Effector CD4-positive, alpha-beta T cell (primary cell): Measurements from ENCODE around the gene SPCS3.

ENCODE experiments used
- DNase-seq: peaks from one replicate; pipeline ENCODE4 v3.0.0-alpha.2; 2020

Gene SPCS3

DNA sequence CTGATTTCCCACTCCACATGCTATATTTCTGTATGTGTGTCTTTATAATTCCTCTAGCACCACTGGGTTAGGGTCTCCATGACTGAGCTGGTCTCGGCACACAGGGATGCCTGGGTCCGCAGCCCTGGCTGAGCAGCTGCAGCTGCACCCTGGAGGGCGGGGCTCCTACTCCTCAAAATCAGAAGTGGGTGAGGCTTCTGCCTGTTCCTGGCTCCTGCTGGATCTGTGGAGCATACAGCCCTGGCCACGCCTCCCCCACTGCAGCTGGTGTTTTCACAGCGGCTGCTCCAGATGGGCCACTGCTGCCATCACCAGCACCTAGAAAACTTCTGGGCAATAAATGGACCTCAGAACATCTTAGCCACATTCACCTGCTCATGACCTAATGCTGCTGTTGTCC lies 30.9 kb downstream of the SPCS3 start:
- DNase-seq: no peak

DNA sequence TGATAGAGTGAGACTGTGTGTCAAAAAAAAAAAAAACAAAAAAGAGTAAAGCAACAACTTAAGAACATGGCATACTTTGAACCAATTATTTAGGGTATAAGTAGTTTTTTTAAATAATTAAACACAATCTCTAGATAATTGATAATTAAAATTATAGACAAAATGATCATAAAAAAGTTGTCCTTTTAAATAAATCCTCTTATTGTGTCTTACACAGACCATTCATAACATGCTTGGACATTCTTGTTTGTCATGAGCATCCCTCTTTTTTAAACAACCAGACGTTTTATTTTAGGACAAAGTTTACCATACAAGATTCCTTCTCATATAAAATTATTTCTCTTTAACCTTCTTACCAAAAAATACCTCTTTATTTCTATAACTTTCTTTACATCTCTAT lies 35.1 kb downstream of the SPCS3 start:
- no peak for DNase-seq

DNA sequence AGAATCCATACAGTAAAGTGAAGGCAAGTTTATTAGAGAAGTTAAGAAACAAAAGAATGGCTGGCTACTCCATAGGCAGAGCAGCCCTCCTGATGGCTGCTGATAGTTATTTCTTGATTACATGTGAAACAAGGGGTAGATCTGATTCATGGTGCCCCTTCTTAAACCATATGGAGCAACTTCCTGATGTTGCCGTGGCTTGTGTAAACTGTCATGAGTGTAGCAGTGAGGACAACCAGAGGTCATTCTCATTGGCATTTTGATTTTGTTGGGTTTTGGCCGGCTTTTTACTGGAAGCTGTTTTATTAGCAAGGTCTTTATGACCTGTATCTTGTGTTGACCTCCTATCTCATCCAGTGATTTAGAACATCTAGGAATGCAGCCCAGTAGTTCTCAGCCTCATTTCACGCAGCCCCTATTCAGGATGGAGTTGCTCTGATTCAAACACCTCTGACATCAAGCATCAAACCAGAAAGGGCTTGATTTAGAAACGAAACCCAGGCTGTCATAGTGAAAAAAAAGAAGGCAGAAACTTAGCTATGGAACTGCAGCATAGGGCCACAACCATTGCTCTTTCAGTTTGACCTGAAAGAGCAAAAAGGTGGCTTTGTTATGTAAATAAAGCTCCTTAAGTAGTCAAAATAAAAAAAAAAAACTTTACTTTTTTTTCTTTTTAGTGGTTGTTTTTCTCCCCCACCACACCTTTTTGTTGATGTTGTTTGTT lies 37.8 kb downstream of the SPCS3 start:
- no peak for DNase-seq

DNA sequence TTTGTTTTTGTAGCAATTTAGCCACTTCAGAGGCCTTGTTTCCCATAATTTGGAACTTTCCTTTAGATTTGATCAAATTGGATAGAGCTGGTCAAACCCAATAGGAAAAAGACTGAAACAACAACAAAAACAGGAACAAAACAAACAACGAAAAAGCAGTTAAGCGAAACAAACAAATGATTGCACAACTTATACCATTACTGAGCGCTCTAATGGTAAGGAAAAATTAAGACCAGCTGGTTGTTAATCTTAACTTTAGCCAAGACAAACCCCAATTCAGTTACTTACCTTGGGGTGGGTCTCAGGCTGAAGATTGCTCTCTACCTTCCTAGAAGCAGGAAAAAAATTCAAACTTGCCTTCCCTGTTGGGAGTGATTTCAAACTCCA lies 38.3 kb downstream of the SPCS3 start:
- DNase-seq: no peak

DNA sequence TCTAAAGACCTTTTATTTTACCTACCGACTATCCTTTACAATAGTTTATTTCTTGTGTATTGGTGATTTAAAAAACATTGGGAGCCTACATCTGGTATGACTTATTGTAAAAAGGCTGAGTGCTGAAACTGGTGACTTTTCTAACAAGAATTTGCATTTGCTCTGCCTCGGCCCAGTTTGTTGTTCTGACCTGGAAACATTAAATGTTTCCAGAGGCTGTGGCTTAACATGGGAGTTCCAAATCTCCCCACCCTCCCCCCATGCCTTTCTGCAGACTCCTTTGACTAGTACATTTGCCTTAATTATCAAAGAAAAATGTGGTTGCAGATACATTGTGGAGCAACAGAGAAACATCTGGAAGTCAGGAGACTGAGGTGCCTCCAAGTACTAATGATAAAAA lies 39.8 kb downstream of the SPCS3 start:
- DNase-seq: no peak

DNA sequence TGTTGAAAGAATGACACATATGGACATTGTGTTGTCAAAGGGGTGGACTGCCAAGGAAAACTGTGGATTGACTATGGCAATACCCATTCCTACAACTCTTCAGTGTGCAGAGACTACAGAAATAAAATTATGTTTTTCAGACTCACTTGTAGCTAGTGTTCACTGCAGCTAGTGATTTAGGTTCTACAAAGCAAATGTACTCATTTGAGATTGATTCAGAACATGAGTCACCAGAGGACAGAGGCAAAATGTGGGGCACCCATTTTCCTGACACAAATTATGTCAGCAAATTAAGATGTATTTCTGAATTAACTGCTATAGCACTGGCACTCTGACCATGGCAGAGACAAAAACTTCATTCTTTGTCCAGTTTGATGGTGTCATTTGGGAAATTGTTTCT lies 40.7 kb downstream of the SPCS3 start:
- no peak for DNase-seq

DNA sequence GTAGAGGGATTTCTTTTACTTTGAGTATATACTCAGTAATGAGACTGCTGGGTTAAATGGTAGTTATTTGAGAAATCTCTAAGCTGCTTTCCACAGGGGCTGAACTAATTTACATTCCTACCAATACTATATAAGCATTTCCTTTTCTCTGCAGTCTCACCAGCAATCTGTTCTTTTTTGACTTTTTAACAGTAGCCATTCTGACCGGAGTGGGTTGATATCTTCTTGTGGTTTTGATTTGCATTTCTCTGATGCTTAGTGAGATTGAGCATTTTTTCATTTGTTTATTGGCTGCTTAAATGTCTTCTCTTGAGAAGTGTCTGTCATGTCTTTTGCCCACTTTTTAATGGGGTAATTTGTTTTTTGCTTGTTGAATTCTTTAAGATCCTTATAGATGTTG lies 43.3 kb downstream of the SPCS3 start:
- no peak for DNase-seq

DNA sequence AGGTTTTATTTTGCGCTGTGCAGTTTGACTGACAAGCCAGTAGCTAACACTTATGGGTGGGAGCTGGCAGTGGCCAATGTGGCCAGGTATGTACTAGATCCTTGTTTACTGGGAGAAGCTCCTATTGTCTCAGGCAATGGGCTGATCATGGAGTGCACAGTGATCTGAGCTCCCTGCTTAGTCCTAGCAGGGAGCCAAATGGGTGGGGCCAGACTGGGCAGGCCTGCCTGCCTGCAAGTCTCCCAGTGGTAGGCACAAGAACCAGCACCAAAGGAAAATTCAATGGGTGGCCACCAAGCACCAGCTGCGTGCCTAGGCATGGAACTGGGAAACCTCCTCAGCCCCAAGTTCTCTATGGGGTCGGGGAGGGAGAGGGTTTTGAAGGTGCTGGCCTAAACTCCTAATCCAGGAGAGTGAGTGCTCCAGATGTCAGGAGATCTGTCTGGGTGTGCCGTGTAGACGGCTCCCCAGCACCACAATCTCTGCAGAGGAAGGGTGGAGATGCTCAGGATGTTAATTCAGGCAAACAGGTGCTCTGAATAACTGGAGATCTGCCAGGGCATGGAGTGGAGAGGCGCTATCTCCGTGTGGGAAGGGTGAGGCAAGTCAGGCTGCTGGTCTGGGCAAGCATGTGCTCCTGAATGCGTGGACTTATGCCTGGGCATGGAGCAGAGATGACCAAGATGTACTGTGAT lies 48.2 kb downstream of the SPCS3 start:
- no peak for DNase-seq

DNA sequence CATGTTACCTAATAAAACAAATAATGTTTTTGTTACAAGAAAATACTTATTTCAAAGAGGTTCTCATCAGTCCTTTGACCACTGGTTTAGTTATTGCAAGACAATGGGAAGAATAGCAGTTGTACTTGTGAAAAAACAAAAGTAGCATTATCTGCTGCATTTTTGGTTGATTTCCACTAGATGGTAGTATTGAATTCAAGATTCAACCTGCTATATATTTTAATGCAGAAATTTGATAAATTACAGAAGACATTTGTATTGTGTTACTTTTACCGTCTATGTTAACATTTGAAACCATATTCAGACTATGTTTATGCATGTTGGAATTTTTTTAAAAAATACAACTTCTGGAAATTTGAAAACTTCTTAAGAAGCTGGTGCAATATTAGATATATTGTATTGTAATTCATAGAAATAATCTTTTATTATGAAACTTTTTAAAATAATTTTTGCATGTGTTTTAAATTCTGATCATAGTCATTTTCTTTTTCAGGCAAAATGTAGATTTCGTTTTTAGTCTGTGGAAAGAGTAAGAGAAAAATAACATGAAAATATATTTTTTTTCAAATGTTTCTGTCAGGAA lies 56.4 kb downstream of the SPCS3 start:
- no peak for DNase-seq

DNA sequence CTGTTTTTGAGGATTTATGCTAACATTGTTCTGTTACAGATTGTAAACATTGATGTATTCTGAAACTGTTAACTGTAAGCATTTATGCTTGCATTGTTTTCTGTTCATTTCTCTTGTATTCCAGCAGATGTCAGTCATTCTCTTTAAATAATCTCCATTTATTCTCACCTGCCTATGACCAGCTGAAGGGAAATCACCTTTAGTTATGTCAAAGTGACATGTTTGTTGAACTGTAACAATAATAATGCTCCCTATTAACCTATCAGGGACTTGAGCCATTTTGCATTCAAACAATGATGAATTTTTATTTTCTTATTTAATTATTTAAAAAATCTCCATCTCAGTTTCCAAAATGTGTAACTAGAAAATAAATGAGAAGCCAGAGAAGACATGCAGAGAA lies 58.0 kb downstream of the SPCS3 start:
- DNase-seq: no peak

DNA sequence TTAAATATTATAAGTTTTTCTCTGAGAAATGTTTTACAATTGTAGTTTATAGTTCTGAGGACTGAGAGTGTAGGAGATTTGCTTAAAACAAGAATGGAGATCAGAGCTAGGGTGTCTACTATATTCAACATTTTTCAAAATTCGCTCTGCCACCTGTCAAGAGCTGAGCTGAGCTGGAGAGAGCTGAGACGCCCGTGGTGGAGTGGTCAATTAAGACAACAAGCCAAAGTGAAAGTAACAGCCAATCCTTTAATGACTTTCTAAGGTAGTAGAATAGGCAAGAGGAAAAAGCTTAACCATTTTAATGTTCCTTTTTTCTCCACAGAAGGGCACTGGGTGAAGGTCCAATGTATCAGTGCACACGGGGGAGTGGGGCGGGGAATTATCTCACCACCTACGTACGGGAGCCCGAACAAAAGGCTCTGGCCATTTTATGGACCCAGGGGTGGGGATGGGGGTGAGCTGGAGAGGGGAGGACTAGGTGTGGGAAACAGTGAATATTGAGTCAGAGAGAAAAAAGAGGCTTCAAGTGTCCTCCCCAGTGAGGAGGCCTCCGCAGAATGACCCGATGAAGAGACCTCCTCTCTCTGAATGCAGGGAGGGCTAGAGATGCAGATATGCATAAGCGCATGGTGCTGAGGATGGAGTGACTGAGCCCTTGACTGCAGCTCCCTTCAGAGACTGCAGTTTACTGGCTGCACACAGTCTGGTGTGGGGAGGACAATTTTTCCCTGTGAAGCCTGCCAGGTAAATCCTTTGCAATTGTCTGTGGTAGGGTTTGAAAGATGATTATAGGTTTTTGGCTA lies 60.8 kb downstream of the SPCS3 start:
- no peak for DNase-seq
